GM21381 (cell line): Measurements from ENCODE around the gene C2orf76.
A peak's percentile ranks its signal among the peaks of the same experiment; 100 is the strongest.

ENCODE experiments used
- ATAC-seq: cut with Tn5 transposase; IDR thresholded peaks from one replicate; pipeline ENCODE4 v1.9.1; 2021; ENCODE audit warnings: mild to moderate bottlenecking, moderate library complexity; ENCODE audit not compliant: unreplicated experiment

Gene C2orf76

GRCh38 chr2:119338826-119339561 lies 27.6 kb downstream of the C2orf76 start:
- peak; percentile 100 for ATAC-seq

GRCh38 chr2:119338272-119338671 lies 28.4 kb downstream of the C2orf76 start:
- ATAC-seq = no peak

- ATAC-seq = no peak
These were observed 28.9 kb downstream of the C2orf76 start for GRCh38 chr2:119337749-119338148.

GRCh38 chr2:119333833-119334232 lies 32.8 kb downstream of the C2orf76 start:
- no peak for ATAC-seq

- no peak for ATAC-seq
These were observed 33.3 kb downstream of the C2orf76 start for GRCh38 chr2:119333360-119333759.

- ATAC-seq = no peak
These were observed 33.7 kb downstream of the C2orf76 start for GRCh38 chr2:119332953-119333352.

- ATAC-seq = no peak
These were observed 39.2 kb downstream of the C2orf76 start for GRCh38 chr2:119327431-119327830.

- no peak for ATAC-seq
These were observed 39.7 kb downstream of the C2orf76 start for GRCh38 chr2:119326938-119327337.

- no peak for ATAC-seq
These were observed 41.9 kb downstream of the C2orf76 start for GRCh38 chr2:119324685-119325270.

- ATAC-seq = no peak
These were observed 43.2 kb downstream of the C2orf76 start for GRCh38 chr2:119323459-119323858.

- no peak for ATAC-seq
These were observed 47.0 kb downstream of the C2orf76 start for GRCh38 chr2:119319593-119319992.

- ATAC-seq = no peak
These were observed 49.1 kb downstream of the C2orf76 start for GRCh38 chr2:119317554-119317953.

GRCh38 chr2:119316066-119316465 lies 50.6 kb downstream of the C2orf76 start:
- ATAC-seq = no peak

GRCh38 chr2:119315241-119315925 lies 51.3 kb downstream of the C2orf76 start:
- ATAC-seq = no peak

- no peak for ATAC-seq
These were observed 54.8 kb downstream of the C2orf76 start for GRCh38 chr2:119311831-119312230.

- ATAC-seq = no peak
These were observed 55.3 kb downstream of the C2orf76 start for GRCh38 chr2:119311371-119311770.

GRCh38 chr2:119308793-119309330 lies 57.8 kb downstream of the C2orf76 start:
- ATAC-seq = no peak

- ATAC-seq = no peak
These were observed 59.1 kb downstream of the C2orf76 start for GRCh38 chr2:119307419-119308140.

- ATAC-seq = no peak
These were observed 60.4 kb downstream of the C2orf76 start for GRCh38 chr2:119306196-119306590.

GRCh38 chr2:119305497-119306195 lies 61.0 kb downstream of the C2orf76 start:
- ATAC-seq = no peak

GRCh38 chr2:119304847-119305246 lies 61.8 kb downstream of the C2orf76 start:
- ATAC-seq = no peak
